ENCODE data around the gene PARPBP.
"Not testable (repeated sequence)": the region's sequence is repeated elsewhere in the genome, so short reads cannot be mapped to it uniquely, and the experiment has no call there.

- TF ChIP-seq CHD7 (IDR thresholded peaks at IDR 0.05; ENCODE audit: insufficient replicate concordance, low read length); TEAD4 (IDR thresholded peaks at IDR 0.05; ENCODE audit: low read depth, low read length); HDAC2 (IDR thresholded peaks at IDR 0.05; ENCODE audit: borderline replicate concordance in 1 of 2, low read depth in 2 of 2, low read length in 2 of 2); RNF2 (IDR thresholded peaks at IDR 0.05; ENCODE audit: borderline replicate concordance, low read depth, low read length, missing control alignments, poor library complexity, severe bottlenecking); CTCF (IDR thresholded peaks at IDR 0.05; ENCODE audit: control extremely low read depth in 1 of 3, insufficient read depth in 1 of 3, low read depth in 1 of 3, low read length in 3 of 3): not testable (repeated sequence)
Measured at GRCh38 chr12:102131442-102131841, 11.5 kb downstream of the PARPBP start.
